NOMO-1 (cell line): Measurements from ENCODE around the gene TMEM106C.
A peak's percentile ranks its signal among the peaks of the same experiment; 100 is the strongest.
"Not testable (repeated sequence)": the region's sequence is repeated elsewhere in the genome, so short reads cannot be mapped to it uniquely, and the experiment has no call there.

ENCODE experiments used
- DNase-seq, 2 experiments: peaks; one replicate each; lab custom pipeline; 2025; ENCODE audit not compliant: unreplicated experiment in 2 of 2; lab: John Stamatoyannopoulos, UW

Gene TMEM106C

DNA sequence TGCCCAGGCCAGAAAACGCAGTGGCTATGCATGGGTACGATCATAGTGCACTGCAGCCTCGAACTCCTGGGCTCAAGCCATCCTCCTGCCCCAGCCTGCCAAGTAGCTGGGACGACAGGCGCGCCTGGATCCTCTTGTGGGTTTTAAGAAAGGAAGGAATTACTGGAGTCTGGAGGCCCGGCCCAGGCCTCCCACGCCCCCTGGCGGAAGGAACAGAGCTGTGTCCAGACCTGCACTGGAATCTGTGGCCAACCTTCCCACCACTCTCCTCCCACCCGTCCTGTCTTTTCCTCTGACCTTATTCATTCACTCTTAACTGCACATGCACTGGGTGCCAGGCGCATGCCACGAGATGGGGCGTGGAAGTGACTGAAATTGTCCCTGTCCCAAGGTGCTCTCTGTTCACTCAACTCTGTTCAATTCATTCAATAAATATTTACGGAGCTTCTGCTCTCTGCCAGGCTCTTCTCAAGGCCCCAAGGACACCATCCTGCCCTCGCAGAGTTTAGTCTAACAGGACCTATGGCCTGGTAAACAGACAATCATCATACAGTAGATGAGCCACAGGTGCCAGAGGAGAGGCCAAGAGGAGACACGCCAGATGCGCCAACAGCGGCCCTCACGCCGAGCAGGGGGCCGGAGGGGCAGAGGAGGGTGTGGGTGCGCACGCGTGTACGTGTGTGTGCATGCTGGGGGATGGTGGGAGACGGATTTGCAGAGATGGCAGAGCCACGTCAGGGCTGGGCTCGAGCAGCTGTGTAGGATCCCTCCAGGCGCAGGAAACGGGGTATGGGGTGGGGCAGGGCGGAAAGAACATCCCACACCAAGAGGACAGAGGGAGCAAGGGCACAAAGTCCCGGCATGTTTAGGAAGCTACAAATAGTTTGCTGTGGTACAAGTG is 13.7 kb upstream of the TMEM106C start:
- peak; percentile 21 to 75 for DNase-seq

DNA sequence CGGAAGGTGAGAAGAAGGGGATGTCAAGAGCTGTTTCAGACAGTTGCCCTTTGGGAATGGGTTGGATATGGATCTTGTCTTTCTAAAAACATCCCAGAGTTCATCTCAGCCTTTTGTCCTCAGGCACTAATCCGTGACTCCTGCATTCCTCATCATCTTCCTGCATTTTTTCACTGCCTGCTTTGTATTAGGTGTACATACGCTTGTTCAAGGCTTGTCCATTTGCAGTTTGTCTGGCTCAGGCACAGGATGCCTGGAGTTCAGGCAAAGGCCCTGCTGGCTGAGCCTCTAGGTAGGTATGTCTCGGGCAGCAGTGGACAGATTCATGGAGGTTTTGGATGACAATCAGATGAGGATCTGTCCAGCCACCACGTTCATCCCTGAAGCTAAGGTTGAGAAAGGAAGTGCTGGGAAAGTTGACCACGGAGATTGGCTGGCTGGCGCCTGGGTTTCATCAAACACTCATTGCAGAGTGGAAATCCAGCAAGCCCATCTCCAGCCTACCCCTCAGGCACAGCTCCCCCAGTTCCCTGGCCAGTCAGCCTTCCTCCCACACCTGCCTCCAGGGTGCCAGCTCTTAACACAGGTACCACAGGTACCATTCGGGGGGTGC is 12.4 kb upstream of the TMEM106C start:
- no peak for DNase-seq

DNA sequence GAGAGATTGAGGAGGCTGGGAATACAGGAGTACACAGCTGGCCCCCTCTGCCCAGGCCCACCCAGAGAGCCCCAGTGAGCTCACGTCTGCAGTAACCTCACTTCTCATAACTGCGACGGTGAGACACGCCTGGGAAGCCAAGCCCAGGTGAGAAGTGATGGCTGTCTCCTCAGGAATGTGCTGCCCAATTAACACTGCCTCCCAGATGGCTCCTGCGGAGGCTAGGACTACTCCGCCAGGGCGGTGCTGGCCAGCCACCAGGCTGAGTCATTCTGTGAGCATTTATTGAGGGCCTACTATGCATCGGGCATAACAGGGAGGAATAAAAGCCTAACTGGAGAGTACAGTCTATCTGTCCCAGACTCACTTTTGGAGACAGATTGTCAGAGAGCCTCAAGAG is 9.3 kb upstream of the TMEM106C start:
- DNase-seq, result no peak

DNA sequence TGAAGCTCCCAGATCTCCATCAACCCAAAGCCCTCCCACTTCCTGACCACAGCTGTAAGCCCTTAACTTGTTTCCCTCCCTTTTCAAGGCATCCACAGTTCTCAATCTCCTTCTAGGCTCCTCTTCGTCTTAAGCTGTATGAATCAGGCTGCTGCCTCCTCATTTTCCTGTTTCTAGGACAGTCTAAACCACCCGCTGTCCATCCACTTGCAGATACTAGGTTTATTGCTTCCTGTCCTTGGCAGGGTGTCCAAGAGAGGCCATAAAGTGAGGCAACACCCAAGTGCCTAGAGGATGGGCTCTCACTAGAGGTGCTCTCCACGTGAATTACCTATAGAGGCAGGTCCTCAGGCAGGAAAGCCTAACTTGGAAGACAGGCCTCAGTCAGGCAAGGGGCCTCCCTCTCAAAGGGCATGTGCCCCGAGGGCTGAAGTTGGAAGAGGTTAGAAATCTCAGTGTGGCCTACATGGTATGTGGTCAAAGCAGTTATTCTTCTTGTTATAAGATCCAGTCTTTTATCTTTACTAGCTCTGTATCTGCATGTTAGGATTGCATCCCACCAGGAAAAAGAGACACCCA is 8.8 kb upstream of the TMEM106C start:
- DNase-seq, result no peak

DNA sequence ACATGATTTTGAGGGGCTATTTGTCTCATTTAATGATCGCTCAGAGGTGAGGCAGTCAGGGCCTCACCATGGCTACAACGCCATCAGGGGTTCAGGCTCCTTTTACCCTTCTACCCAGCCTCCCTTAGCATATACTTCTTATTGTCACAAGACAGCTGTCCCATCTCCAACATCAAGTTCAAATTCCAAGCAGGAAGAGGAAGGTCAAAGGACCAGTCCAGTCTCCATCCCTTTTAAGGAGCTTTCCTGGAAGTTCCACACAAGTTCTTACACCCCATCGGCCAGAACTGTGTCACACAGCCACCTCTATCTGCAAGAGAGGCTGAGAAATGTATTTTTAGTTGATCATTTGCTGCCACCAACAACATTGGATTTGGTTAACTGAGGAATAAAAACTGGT is 8.3 kb upstream of the TMEM106C start:
- DNase-seq, result no peak

DNA sequence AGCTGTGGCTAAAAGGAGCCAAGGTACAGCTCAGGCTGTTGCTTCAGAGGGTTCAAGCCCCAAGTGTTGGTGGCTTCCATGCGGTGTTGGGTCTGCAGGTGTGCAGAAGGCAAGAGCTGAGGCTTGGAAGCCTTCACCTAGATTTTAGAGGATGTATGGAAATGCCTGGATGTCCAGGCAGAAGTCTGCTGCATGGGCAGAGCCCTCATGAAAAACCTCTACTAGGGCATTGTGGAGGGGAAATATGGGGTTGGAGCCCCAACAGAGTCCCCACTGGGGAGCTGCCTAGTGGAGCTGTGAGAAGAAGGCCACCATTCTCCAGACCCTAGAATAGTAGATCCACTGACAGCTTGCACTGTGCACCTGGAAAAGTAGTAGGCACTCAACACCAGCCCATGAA is 5.7 kb upstream of the TMEM106C start:
- DNase-seq, result not testable (repeated sequence)

DNA sequence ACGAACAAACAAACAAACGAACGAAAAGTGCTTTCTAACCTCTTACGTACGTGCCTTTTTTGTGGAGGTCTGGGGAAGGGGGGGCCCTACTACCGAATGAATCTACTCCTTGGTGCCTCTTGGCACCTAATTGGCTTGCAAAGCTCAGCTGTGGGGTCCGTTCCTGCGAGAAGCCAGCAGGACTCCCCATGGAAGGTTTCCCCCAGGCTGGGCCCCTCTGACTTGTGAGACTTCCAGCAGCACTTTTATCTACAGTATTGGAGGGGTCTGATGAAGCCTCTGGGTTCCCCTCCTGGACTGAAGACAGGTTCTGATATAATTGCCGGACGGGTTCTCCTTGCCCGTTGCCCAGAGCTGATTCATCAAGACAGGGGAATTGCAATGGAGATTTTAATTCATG is 1.2 kb upstream of the TMEM106C start:
- no peak for DNase-seq

DNA sequence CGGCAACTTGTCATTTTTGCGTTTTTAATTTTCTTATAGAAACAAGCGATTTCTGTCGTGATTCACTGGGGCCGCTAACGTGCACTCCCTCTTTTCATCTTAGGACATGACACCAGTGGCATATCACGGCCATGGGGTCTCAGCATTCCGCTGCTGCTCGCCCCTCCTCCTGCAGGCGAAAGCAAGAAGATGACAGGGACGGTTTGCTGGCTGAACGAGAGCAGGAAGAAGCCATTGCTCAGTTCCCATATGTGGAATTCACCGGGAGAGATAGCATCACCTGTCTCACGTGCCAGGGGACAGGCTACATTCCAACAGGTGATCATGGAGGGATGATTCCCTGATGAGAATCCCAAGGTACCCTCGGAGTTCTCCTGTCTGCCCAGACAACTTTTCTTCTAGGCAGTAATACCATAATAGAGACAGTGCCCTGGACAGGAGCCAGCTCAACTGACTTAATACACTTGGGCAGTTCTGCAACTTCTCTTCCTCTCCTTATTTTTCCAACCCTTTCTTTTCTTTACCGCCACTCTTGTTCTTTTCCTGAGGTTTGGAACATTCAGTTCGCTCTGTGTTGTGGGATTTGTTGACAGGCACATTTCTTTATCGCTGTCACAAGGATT is 821 bp downstream of the TMEM106C start:
- DNase-seq, result peak in 1 of 2 experiments; percentile 3

DNA sequence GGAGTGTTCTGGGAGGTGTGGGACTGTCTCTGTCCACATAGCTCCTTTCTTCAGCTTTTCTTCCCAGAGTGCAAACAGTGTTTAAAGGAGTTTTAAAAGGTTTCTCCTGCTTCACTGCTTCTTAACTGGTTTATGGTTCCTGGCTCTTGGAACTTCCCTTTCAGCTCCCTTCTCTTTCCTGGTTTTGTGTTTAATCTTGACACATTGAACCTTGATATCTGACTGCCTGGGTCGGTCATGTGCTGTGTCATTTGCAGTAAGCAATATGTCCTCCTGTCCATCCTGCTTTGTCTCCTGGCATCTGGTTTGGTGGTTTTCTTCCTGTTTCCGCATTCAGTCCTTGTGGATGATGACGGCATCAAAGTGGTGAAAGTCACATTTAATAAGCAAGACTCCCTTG is 2.2 kb downstream of the TMEM106C start:
- no peak for DNase-seq

DNA sequence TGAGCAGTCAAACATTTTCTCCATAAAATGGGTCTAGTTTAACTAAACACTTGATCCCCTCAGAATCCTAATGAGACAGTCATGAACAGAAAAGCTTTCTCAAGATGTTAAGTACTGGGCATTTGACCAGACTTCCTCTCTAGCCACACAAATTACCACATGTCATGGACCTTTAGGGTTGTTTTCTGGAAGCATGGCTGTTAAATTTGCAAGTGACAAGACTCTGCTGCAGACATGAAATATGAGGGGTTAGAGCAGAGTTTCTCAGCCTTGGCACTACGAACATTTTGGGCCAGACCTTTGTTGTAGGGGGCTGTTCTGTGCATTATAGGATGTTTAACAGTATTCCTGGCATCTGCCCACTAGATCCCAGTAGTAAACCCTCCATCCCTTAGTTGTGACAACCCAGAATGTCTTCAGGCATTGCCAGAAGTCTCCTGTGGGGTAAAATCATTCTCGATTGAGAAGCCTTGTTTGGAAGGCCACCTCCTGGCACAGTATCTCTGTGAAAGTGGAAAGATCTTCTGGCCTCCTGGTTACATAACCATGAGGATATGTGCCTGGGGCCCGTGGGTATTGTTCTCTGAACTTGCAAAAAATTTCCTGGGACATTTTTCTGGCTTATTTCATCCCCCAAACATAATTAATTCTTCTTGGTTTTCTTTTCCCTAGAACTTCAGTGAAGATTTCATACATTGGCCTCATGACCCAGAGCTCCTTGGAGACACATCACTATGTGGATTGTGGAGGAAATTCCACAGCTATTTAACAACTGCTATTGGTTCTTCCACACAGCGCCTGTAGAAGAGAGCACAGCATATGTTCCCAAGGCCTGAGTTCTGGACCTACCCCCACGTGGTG is 4.3 kb downstream of the TMEM106C start:
- DNase-seq, result no peak

DNA sequence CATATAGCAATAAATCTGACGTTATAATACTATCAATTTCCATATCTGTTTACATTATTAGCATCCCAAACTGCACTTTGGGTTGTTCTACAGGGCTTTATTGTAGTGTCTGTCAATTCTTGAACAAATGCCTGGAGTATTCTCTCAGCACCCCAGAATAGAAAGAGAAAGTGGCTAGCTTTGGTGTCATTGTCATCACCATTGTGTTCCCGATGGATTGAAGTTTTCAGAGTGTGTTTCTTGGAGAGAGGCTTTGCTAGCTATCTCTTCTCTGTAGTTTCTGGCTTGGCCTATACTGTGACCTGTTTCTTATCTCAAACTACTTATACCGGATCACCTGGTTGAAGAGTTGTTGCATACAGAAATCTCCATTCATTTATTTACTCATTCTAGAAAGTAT is 6.4 kb downstream of the TMEM106C start:
- DNase-seq, result no peak

DNA sequence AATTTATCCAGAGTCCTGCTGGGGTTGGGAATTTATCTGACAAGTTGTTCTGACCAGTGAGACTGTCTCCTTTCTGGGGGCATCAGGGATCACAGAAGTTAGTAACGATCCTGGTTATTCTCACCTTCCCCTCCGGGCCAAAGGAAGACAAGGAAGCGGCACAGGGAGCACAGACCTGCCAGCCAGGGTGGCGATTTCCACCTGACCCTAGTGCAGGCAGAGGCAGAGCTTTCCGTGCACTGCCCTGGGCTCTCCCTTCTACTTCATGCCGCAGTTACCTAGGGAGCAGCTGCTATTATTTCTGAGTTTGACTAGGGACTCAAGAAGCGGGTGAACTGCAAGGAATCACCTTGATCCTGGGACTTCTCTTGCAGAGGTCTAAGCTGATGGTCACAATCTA is 7.4 kb downstream of the TMEM106C start:
- no peak for DNase-seq

DNA sequence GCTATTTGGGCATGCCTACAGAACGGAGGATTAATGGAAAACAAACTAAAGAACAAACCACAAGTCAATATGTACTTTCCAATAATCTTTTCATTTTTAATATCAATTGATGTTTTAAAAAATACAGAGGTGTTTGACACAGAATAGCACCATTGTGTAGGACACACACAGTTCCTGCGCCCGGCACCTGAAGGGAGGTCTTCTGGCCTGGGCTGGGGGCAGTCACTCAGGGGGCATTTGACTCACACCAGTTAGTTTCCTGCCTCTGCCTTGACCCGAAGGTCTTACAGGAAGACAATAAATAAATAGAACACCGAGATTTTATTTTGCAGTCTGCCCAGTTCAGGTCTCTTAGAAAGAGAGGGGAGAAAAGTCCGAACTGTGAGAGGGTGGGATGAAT is 9.5 kb downstream of the TMEM106C start:
- no peak for DNase-seq

DNA sequence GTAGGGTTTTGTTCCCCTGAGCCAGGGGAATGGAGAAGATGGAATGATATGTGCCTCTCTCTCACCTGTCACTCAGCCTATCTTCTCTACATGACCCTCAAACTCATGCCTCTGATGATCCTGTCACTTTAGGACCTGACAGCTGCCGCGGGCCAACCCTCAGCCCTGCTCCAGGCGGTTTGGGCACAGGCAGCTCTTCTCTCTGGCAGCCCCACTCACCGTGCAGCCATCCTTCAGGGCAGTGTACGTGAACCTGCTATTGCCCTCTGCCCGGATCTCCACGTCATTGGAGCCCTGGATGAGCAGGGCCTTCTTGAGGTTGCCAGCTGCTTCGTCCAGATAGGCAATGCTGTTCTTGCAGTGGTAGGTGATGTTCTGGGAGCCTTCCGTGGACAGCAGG is 10.5 kb downstream of the TMEM106C start:
- no peak for DNase-seq

DNA sequence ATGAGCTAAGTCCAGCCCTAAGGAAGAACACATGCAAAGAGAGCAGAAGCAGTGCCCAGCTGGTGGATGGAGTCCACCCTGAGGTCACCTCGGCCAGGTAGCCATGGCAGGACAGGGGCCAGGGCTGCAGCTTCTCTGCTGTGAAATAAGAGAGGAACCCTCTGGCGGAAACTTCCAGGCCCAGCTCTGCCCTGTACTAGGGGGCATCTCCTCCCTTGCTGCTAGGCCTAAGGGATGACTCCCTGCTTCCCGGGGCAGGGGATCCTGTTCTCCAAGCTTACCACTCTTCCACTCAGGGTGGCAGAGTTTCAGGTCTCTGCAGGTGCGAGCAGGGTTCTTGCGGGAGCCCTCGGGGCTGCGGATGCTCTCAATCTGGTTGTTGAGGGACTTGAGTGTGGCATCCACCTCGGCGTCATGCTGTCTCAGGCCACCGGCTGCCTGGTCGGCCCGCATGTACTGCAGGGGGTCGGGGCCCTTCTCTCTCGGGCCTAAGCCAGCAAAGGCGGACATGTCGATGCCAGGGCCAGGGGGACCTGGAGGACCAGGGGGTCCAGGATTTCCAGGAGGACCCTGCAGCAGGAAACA is 11.7 kb downstream of the TMEM106C start:
- DNase-seq, result no peak

DNA sequence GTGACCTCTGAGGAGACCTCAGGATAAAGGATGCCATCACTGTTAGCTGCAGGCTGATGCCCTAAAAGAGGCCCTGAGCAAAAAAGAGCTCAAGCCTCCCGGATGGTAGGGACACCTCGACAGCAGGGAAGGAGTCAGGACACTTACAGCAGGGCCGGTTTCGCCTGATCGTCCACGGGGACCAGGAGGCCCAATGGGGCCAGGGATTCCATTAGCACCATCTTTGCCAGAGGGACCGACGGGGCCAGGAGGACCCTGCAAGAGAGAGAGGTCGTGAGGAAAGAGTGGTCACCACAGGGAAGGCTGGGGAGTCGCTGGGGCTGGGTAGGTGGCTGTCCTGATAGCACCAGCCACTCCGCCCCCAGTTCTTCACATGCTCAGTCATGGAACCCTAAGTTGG is 12.4 kb downstream of the TMEM106C start:
- no peak for DNase-seq

DNA sequence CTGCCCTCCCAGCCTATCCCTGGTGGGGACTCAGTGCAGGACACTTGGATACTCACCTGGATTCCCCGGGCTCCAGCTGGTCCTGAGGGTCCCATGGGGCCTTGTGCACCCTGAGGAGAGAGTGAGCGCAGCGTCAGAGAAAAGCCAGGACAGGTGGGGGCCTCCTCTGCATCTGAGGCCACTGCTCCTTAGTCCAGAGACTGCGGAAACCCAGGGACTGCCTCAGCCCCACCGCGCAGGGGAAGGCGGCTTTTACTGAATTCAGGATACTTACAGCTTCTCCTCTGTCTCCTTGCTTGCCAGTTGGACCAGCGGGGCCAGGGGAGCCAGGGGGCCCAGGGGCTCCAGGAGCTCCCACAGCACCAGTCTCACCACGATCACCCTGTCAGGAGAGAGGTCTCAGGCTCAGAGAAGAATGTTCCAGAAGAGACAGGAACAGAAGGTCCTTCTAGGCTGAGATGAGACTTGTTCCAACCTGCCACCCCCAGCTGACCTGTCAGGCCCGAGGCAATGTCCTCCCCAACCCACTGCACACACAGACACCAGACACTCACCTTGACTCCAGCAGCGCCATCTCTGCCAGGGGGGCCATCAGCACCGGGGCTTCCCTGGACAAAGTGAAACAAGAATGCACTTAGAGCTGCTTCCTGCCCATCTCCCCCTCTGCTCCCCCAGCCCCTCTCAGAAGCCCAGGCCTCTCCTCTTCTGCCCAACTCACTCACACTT is 13.8 kb downstream of the TMEM106C start:
- no peak for DNase-seq

DNA sequence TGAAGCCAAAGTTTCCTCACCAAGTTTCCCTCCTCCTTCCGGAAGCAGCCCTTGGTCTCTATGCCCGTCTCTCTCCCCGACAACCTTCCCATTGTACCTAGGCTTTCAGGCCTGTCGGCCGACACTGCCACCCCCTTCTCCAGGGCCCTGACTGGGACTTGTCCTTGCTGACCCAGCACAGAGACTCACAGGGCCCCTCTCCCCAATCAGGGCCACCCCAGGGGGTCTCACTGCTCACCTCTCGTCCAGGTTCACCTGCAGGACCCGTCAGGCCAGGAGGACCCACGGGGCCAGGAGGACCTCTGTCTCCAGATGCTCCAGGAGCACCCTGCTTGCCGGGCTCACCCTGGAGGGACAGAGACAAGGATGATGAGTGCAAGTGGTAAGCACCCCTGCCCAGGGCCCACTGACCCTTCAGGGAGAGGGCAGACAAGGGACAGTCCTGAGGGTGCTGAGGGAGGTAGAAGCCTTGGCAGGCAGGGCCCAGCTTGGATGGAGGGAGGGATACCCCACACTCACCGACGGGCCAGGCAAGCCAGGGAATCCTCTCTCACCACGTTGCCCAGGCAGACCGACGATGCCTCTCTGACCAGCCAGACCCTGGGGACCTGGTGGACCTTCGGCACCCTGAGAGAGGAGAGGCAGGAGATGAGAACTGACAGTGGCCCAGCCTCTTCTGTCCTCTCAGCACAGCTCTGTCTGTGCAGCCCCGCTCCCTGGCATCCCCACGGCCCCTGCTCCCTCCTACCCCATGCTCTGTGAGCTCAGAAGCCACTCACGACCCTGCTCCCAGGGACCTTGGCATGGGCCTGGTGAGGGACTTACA is 14.6 kb downstream of the TMEM106C start:
- no peak for DNase-seq

DNA sequence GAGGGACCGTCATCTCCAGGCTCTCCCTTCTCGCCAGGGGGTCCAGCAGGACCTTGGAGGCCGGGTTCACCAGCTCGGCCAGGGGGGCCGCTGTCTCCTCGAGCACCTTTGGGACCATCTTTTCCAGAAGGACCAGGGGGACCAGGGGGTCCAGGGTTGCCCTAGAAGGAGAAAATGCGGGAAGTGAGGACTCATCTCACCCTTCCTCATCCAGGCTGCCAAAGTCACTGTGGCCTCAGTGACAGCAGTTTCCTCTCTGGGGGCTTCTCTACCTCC is 15.1 kb downstream of the TMEM106C start:
- no peak for DNase-seq
